GM21825 (cell line): ENCODE results near the gene PPP4R3A.
"Not testable (repeated sequence)": the region's sequence is repeated elsewhere in the genome, so short reads cannot be mapped to it uniquely, and the experiment has no call there.

Experiments used
- ATAC-seq: cut with Tn5 transposase; IDR thresholded peaks from one replicate; pipeline ENCODE4 v1.9.1; 2021; ENCODE audit warnings: mild to moderate bottlenecking, moderate library complexity; ENCODE audit not compliant: unreplicated experiment

PPP4R3A gene

DNA sequence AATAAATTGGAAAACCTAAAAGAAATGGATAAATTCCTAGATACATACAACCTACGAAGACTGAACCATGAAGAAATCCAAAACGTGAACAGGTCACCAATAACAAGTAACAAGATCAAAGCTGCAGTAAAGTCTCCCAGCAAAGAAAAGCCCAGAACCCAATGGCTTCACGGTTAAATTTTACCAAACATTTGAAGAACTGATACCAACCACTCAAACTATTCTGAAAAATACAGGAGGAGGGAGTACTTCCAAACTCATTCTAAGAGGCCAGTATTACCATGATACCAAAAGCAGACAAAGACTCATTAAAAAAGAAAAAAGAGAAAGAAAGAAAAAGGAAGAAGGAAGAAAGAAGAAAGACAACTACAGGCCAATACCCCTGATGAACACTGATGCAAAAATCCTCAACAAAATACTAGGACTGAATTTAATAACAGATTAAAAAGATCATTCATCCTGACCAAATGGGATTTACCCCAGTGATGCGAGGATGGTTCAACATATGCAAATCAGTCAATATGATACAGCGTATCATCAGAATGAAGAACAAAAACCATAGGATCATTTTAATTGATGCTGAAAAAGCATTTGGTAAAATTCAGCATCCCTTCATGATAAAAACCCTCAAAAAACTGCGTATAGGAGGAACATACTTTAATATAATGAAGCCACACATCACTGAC lies 65.6 kb downstream of the PPP4R3A start:
- ATAC-seq = no peak

DNA sequence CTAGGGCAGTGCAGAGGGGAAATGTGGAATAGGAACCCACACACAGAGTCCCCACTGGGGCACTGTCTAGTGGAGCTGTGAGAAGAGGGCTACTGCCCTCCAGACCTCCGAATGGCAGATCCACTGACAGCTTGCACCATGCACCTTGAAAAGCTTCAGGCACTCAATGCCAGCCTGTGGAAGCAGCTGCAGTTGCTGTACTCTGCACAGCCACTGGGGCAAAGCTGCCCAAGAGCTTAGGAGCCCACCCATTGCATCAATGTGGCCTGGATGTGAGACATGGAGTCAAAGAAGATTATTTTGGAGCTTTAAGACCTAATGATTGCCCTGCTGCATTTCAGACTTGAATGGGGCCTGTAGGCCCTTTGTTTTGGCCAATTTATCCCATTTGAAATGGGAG lies 70.8 kb downstream of the PPP4R3A start:
- ATAC-seq = no peak

GRCh38 chr14:91438845-91439244 lies 71.3 kb downstream of the PPP4R3A start:
- no peak for ATAC-seq

- ATAC-seq = not testable (repeated sequence)
These were observed 73.8 kb downstream of the PPP4R3A start for GRCh38 chr14:91436266-91436665.

- ATAC-seq = no peak
These were observed 80.7 kb downstream of the PPP4R3A start for GRCh38 chr14:91429385-91429784.

- ATAC-seq = not testable (repeated sequence)
These were observed 81.2 kb downstream of the PPP4R3A start for GRCh38 chr14:91428931-91429330.

- ATAC-seq = not testable (repeated sequence)
These were observed 84.6 kb downstream of the PPP4R3A start for GRCh38 chr14:91425531-91425944.

DNA sequence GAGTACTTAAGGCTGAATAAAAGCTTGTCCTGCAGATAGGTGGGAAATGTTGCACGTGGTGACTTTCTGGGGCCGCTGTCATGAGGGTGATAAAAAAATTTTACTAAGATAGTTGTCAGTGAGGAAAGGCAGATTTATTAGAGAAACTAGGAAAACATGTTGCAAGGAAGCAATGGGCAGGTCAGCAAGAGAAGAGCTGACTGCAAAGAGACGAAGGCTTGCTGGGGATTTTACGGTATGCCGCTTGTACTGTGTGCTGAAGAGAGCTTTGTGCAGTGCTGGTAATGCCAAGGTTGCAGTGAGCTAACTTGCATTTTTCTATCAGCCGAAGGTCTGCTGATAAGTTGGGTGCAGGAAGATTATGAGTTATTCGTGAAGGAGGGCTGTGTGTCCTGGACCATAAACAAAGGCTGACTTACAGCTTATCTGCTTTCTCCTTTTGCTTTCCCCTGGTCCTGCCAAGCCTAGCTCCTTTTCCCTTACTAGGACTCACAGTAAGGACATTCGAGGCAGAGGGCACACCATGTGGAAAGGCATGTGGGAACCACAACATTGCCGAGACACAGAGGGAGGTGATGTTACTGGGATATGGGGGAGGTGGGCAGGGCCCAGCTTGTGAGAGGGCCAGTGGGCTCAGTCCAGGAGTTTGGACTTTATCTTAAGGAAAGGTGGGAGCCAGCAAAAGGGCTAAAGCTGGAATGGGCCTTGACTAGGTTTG lies 85.1 kb downstream of the PPP4R3A start:
- ATAC-seq = no peak

- ATAC-seq = no peak
These were observed 89.4 kb downstream of the PPP4R3A start for GRCh38 chr14:91420686-91421085.

DNA sequence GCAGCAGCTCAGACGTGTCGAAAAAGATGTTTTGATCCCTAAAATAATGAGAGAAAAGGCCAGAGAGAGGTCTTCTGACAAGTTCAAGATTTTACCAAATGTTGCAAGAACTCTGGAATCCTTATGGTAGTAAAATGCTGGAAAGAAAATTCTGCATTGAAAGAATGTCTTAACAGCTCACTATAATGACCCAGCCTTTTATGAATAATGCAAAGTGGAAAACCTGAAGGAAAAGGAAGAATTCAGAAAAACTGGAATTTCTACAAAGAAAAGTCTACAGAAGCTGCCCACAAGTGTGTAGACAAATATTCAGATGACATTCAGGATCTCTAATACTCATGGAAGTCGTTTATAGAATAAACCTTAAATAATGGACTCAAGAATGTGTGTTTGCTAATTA lies 90.7 kb downstream of the PPP4R3A start:
- ATAC-seq = no peak

GRCh38 chr14:91419044-91419397 lies 91.1 kb downstream of the PPP4R3A start:
- ATAC-seq = no peak

DNA sequence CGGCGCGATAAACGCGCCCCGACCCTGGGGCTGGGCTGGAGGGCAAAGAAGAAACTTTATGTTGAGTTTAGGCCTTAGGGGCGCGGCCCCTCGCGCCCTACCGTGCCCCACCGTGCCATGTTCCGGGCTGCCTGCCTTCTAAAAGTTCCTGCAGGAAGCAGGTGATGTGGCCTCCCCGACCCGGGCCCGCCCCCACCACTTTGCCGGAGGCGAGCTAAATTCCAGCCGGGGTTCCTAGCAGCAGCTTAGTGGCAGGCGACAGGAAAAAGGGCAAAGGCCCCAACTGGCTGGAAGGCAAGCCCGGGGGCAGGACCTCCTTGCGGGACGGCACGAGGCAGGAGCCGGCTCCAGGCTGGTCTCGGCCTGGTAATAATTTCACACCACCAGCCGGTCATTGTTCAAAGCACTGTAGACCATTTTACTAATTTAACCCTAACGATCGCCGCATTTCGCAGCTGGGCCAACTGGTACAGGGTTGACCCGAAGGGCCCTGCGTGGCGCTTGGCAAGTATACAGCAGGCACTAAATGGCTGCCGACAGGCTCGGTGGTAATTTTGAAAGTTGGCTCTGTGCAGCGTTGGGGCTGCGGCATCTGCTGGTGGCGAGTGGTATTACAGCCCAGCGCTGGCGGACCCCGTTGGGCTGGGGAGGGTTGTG lies 91.6 kb downstream of the PPP4R3A start:
- ATAC-seq = peak; percentile 24

GRCh38 chr14:91417983-91418386 lies 92.1 kb downstream of the PPP4R3A start:
- ATAC-seq = peak; percentile 22

- ATAC-seq = peak; percentile 41
These were observed 92.8 kb downstream of the PPP4R3A start, which contains the start of gene CCDC88C for GRCh38 chr14:91417120-91417982. Gene CCDC88C (minus strand): TSS chr14:91417820. CDS start chr14:91417690, 130 bp downstream.

GRCh38 chr14:91416744-91417119 lies 93.4 kb downstream of the PPP4R3A start:
- no peak for ATAC-seq

GRCh38 chr14:91415794-91416743 lies 94.0 kb downstream of the PPP4R3A start:
- ATAC-seq = peak; percentile 55

DNA sequence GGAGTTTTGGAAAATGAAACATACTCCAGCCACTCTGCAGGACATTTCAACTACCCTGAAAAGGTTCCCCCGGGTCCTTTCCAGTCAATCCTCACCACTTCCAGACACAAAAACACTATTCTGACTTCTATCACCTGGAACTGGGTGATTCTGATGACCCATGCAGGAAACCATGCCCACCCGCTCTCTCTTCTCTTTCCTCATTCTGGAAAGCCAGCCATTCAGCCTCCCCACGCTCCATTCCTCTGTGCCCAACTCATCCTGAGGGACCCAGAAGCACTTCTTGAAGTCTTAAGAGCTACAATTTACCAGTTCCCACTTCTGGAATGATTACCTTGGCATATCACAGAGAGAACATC lies 95.7 kb downstream of the PPP4R3A start:
- no peak for ATAC-seq

DNA sequence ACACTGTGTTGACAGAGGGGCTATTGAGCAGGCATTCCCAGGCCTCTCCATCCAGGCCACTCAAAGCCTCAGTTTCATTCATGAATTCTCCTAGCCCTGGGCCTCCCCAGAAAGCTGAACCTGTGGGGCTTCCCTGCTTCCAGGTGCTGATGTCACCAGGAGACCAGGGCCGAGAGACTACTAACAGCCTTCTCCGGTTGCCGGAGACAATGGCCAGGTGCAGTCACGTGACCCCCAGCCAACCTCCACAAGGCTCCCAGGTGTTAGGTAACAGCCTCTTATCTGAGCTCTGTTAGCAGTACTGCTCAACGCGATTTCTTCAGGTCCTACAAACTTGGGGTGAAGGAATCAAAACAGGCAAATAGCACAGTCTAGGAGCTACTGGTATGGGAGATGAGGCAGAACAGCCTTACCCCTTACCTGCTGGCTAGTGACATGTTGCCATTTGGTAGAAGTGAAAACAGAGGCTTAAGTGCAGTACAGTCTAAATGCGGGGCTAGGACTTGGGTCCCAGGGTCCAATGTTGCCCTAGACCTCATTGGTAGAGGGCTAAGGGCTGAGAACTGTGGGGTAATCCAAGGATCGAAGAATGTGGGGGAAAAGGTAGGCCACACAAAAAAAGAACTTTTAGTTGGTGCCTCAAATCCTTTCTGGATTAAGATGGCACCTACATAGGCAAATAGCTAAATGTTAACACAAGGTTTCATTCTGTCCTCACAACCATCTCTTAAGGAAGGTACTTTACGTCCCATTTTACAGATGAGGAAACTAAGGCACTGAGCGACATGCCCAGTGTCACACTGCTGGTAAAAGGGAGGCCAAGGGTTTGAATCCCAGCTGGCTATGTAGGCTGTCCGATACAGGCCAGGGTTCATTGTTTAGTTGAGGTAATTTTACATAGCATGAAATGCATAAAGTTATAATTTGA lies 96.3 kb downstream of the PPP4R3A start:
- ATAC-seq = no peak

DNA sequence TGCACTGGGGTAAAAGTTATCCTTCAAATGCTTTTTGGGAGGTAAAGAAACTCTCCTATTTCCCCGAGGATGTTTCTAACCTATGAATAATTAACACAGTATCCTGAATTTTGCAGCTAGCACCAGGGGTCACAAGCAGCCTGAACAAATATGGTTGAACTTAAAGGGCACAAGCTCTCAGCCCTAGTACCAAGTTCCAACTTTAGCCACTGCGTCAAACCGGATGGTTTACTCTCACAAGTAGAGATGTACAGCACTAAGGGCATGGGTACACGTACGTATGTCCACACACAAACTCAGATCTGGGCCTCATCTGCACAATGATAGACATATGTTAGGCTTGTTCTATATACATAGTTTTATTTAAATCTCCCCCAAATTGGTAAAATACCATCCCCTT lies 97.2 kb downstream of the PPP4R3A start:
- ATAC-seq = no peak
